T-helper 2 cell treated with Interferon-gamma antibody and Interleukin-4, amounts not matched to agents 5 μg/mL and 100 μg/mL, for 36 hours (primary cell): Measurements from ENCODE around the gene GABRG3.
A peak's percentile ranks its signal among the peaks of the same experiment; 100 is the strongest.
"Not testable (repeated sequence)": the region's sequence is repeated elsewhere in the genome, so short reads cannot be mapped to it uniquely, and the experiment has no call there.

Experiments used
- DNase-seq: peaks from one replicate; pipeline ENCODE4 v3.0.0; 2021; ENCODE audit warnings: low spot score
- H3K27ac Mint-ChIP-seq: one replicate; pipeline ENCODE4 v1.8.0; 2021; ENCODE audit warnings: mild to moderate bottlenecking, mixed read lengths
- H3K27me3 Mint-ChIP-seq: one replicate; pipeline ENCODE4 v1.8.0; 2021; ENCODE audit warnings: low read depth, mixed read lengths
- H3K36me3 Mint-ChIP-seq: one replicate; pipeline ENCODE4 v1.8.0; 2021; ENCODE audit warnings: low read depth, mixed read lengths
- H3K4me1 Mint-ChIP-seq: one replicate; pipeline ENCODE4 v1.8.0; 2021; ENCODE audit warnings: low read depth, mixed read lengths
- H3K4me3 Mint-ChIP-seq: one replicate; pipeline ENCODE4 v1.8.0; 2022; ENCODE audit warnings: mild to moderate bottlenecking, moderate library complexity, mixed read lengths
- H3K9me3 Mint-ChIP-seq: one replicate; pipeline ENCODE4 v1.8.0; 2021; ENCODE audit warnings: mixed read lengths

Gene GABRG3

GRCh38 chr15:26967719-26968269 is 3.2 kb upstream of the GABRG3 start:
- no peaks in the 10 kb centered on the region for H3K4me1 Mint-ChIP-seq
- peaks cover 11% of the 10 kb centered on the region for H3K27me3 Mint-ChIP-seq
- H3K9me3 Mint-ChIP-seq: peaks cover 3% of the 10 kb centered on the region
- H3K4me3 Mint-ChIP-seq: no peak overlapping the region
- no peaks in the 10 kb centered on the region for H3K36me3 Mint-ChIP-seq
- H3K27ac Mint-ChIP-seq: no peak overlapping the region
- DNase-seq: no peak

- Mint-ChIP-seq H3K36me3 (no peaks in the 10 kb centered on the region), H3K9me3 (peaks cover 3% of the 10 kb centered on the region), H3K4me1 (no peaks in the 10 kb centered on the region), H3K27me3 (peaks cover 11% of the 10 kb centered on the region), H3K27ac (no peak overlapping the region), H3K4me3 (no peak overlapping the region)
- no peak for DNase-seq
Observed at GRCh38 chr15:26968806-26969205, 2.2 kb upstream of the GABRG3 start.

- Mint-ChIP-seq H3K27me3 (peaks cover 11% of the 10 kb centered on the region), H3K36me3 (no peaks in the 10 kb centered on the region), H3K4me3 (no peak overlapping the region), H3K27ac (no peak overlapping the region), H3K4me1 (no peaks in the 10 kb centered on the region), H3K9me3 (peaks cover 3% of the 10 kb centered on the region)
- DNase-seq: no peak
Observed at GRCh38 chr15:26971271-26972018, 464 bp downstream of the GABRG3 start.

- Mint-ChIP-seq H3K4me3 (no peak overlapping the region), H3K4me1 (no peaks in the 10 kb centered on the region), H3K9me3 (no peaks in the 10 kb centered on the region), H3K27ac (no peak overlapping the region), H3K36me3 (no peaks in the 10 kb centered on the region), H3K27me3 (peaks cover 11% of the 10 kb centered on the region)
- DNase-seq: no peak
Observed at GRCh38 chr15:26972636-26973035, 1.7 kb downstream of the GABRG3 start.

- no peak overlapping the region for H3K4me3 Mint-ChIP-seq
- H3K36me3 Mint-ChIP-seq: no peaks in the 10 kb centered on the region
- H3K4me1 Mint-ChIP-seq: no peaks in the 10 kb centered on the region
- no peaks in the 10 kb centered on the region for H3K9me3 Mint-ChIP-seq
- H3K27ac Mint-ChIP-seq: no peak overlapping the region
- no peak for DNase-seq
- H3K27me3 Mint-ChIP-seq: peaks cover 11% of the 10 kb centered on the region
Observed at GRCh38 chr15:26974120-26974780, 3.3 kb downstream of the GABRG3 start.

GRCh38 chr15:26981492-26981891 is 10.5 kb downstream of the GABRG3 start:
- H3K36me3 Mint-ChIP-seq: no peaks in the 10 kb centered on the region
- H3K4me3 Mint-ChIP-seq: no peak overlapping the region
- peaks cover 4% of the 10 kb centered on the region for H3K9me3 Mint-ChIP-seq
- no peaks in the 10 kb centered on the region for H3K27me3 Mint-ChIP-seq
- DNase-seq: no peak
- no peaks in the 10 kb centered on the region for H3K4me1 Mint-ChIP-seq
- no peak overlapping the region for H3K27ac Mint-ChIP-seq

- no peaks in the 10 kb centered on the region for H3K27me3 Mint-ChIP-seq
- H3K27ac Mint-ChIP-seq: no peak overlapping the region
- peaks cover 11% of the 10 kb centered on the region for H3K9me3 Mint-ChIP-seq
- H3K4me1 Mint-ChIP-seq: no peaks in the 10 kb centered on the region
- no peak overlapping the region for H3K4me3 Mint-ChIP-seq
- no peak for DNase-seq
- H3K36me3 Mint-ChIP-seq: no peaks in the 10 kb centered on the region
Observed at GRCh38 chr15:26983822-26984221, 12.8 kb downstream of the GABRG3 start.

GRCh38 chr15:26985050-26985449 is 14.1 kb downstream of the GABRG3 start:
- no peak for DNase-seq
- Mint-ChIP-seq H3K27me3 (no peaks in the 10 kb centered on the region), H3K4me3 (no peak overlapping the region), H3K4me1 (no peaks in the 10 kb centered on the region), H3K9me3 (peaks cover 11% of the 10 kb centered on the region), H3K27ac (no peak overlapping the region), H3K36me3 (no peaks in the 10 kb centered on the region)

GRCh38 chr15:26996250-26996649 is 25.3 kb downstream of the GABRG3 start:
- DNase-seq: no peak
- H3K27ac Mint-ChIP-seq: no peak overlapping the region

GRCh38 chr15:27003003-27003402 is 32.0 kb downstream of the GABRG3 start:
- H3K4me1 Mint-ChIP-seq: not testable (repeated sequence)

More at GRCh38 chr15:26996250-26996649, 25.3 kb downstream of the GABRG3 start:
- Mint-ChIP-seq H3K36me3 (no peaks in the 10 kb centered on the region), H3K4me3 (no peak overlapping the region), H3K4me1 (no peaks in the 10 kb centered on the region), H3K27me3 (no peaks in the 10 kb centered on the region), H3K9me3 (peaks cover 26% of the 10 kb centered on the region)

GRCh38 chr15:27004226-27004625 is 33.2 kb downstream of the GABRG3 start:
- DNase-seq, H3K4me3 Mint-ChIP-seq, H3K4me1 Mint-ChIP-seq, H3K27me3 Mint-ChIP-seq, H3K36me3 Mint-ChIP-seq, H3K27ac Mint-ChIP-seq: not testable (repeated sequence)
- peaks cover 28% of the 10 kb centered on the region for H3K9me3 Mint-ChIP-seq

More at GRCh38 chr15:27003003-27003402, 32.0 kb downstream of the GABRG3 start:
- not testable (repeated sequence) for H3K36me3 Mint-ChIP-seq, DNase-seq, H3K27me3 Mint-ChIP-seq, H3K4me3 Mint-ChIP-seq, H3K27ac Mint-ChIP-seq
- peaks cover 29% of the 10 kb centered on the region for H3K9me3 Mint-ChIP-seq

- Mint-ChIP-seq H3K36me3 (no peaks in the 10 kb centered on the region), H3K4me1 (no peaks in the 10 kb centered on the region), H3K27me3 (no peaks in the 10 kb centered on the region), H3K9me3 (no peaks in the 10 kb centered on the region), H3K4me3 (no peak overlapping the region), H3K27ac (no peak overlapping the region)
- peak; percentile 7 for DNase-seq
Observed at GRCh38 chr15:27017168-27017809, 46.3 kb downstream of the GABRG3 start.

- H3K27ac Mint-ChIP-seq: no peak overlapping the region
- no peaks in the 10 kb centered on the region for H3K36me3 Mint-ChIP-seq
- no peaks in the 10 kb centered on the region for H3K27me3 Mint-ChIP-seq
- no peaks in the 10 kb centered on the region for H3K4me1 Mint-ChIP-seq
- no peak for DNase-seq
- H3K9me3 Mint-ChIP-seq: no peaks in the 10 kb centered on the region
- no peak overlapping the region for H3K4me3 Mint-ChIP-seq
Observed at GRCh38 chr15:27019687-27020086, 48.7 kb downstream of the GABRG3 start.

- no peak for DNase-seq
- no peaks in the 10 kb centered on the region for H3K36me3 Mint-ChIP-seq
- no peaks in the 10 kb centered on the region for H3K9me3 Mint-ChIP-seq
- H3K4me1 Mint-ChIP-seq: no peaks in the 10 kb centered on the region
- no peak overlapping the region for H3K27ac Mint-ChIP-seq
- no peak overlapping the region for H3K4me3 Mint-ChIP-seq
- no peaks in the 10 kb centered on the region for H3K27me3 Mint-ChIP-seq
Observed at GRCh38 chr15:27025481-27025966, 54.5 kb downstream of the GABRG3 start.
